Adrenal gland (tissue), 12 donors: ENCODE results near the gene EPHB1. TPM values are rescaled to one million over a fixed set of nuclear protein-coding genes. Genes with fewer than 3 reads are reported as not detected.

Source experiments
- DNase-seq, 7 donors: peaks; one replicate each; pipeline ENCODE4 v3.0.0-alpha.2; 2019 to 2020
- H3K27ac ChIP-seq, 5 donors: fragments of 200-600 bp; sonication (generic) in 4 of 5; 1 replicate in 3 of 5; 2 replicates in 2 of 5; pipeline versions ENCODE4 v1.5.1 to v1.8.0; 2016 to 2020; ENCODE audit warnings: mild to moderate bottlenecking in 1 of 5
- H3K27me3 ChIP-seq: fragments of 200-600 bp; 2 replicates; pipeline ENCODE4 v1.8.0; 2021
- H3K36me3 ChIP-seq, 2 donors: fragments of 200-600 bp; replicated peaks in 1 of 2; 1 replicate in 1 of 2; 2 replicates in 1 of 2; pipeline versions ENCODE4 v1.5.1 to v1.8.0; 2018 to 2022
- H3K4me1 ChIP-seq, 2 donors: fragments of 200-600 bp; replicated peaks in 1 of 2; 1 replicate in 1 of 2; 2 replicates in 1 of 2; pipeline versions ENCODE4 v1.5.1 to v1.8.0; 2018 to 2021
- H3K4me3 ChIP-seq, 4 donors: fragments of 200-600 bp; sonication (generic) in 3 of 4; one replicate each; pipeline ENCODE4 v1.5.1; 2016 to 2018
- H3K9me3 ChIP-seq, 3 donors: fragments of 200-600 bp; sonication (generic) in 1 of 3; replicated peaks in 1 of 3; 1 replicate in 2 of 3; 2 replicates in 1 of 3; pipeline versions ENCODE4 v1.5.1 to v1.8.0; 2016 to 2021
- POLR2A ChIP-seq, 2 donors: fragments of 450-650 bp; IDR thresholded peaks; one replicate each; pipeline ENCODE4 v1.6.1; 2017; ENCODE audit warnings: antibody characterized with exemption in 2 of 2, mild to moderate bottlenecking in 2 of 2, moderate library complexity in 1 of 2
- WGBS, 4 donors: extraction: QIAGEN DNeasy Blood & Tissue Kit in 2 of 4; methylation state at CpG; one replicate each; pipeline versions ENCODE4 v1.1.5 to v1.1.7; 2013 to 2017; 5-methylcytosine and 5-hydroxymethylcytosine counted together
- intact Hi-C, 2 donors: fragments of 100-400 bp; cut with DNase I; formaldehyde crosslinking; loops; one replicate each; pipeline versions ENCODE4 v1.14.1 to v1.15.0; 2022 to 2023
- polyA plus RNA-seq, 3 donors: library from polyadenylated mRNA; stranded (reverse); fragments of 200-250 nt in 2 of 3; fragments of 350-450 nt in 1 of 3; fragmentation: Illumina TruSeq in 1 of 3; extraction: RNeasy Lipid Tissue Mini Kit (QIAGEN cat#74804) in 1 of 3; gene quantifications; one replicate each; pipeline ENCODE4 v1.2.3, GENCODE V29; 2013 to 2014
- total RNA-seq, 9 donors: library from RNA; depleted of rRNA in 4 of 9; stranded (reverse); fragments of >200 nt in 4 of 9; fragments of 120-200 nt in 1 of 9; fragmentation: NEBNext Ultra II Directional in 1 of 9; extraction: Animal tissue kit (Norgen Biotek cat#: 25700) in 1 of 9; gene quantifications; one replicate each; pipeline versions ENCODE4 v1.1.0 to v1.2.4, GENCODE V29; 2013 to 2023
- TF ChIP-seq, protein P1 (sequence below), 6 experiments: fragments of 450-650 bp in 4 of 6; fragments of 200-600 bp in 2 of 6; sonication (generic) in 1 of 6; IDR thresholded peaks; 1 replicate in 5 of 6; 2 replicates in 1 of 6; pipeline versions ENCODE4 v1.5.1 to v1.8.0; 2016 to 2021; ENCODE audit warnings: antibody characterized with exemption in 6 of 6, mild to moderate bottlenecking in 2 of 6, moderate library complexity in 1 of 6
- donor health status: healthy with polysubstance abuse.
- donor health status: Bipolar disorder and iron deficiency.
- donor health status: DM: yes; HTN: yes; CAD: no.
- donor health status: DM: no; HTN: no; CAD: no.
- donor health status: DM: no; HTN: no; CAD: no.
- donor health status: DM: yes; HTN: yes; CAD: no.

EPHB1 gene
- total and polyA plus RNA-seq, 12 donors: 0.10 to 3.4 (median 0.98) TPM

- DNase-seq: no peak
- Histone ChIP-seq H3K36me3 (no peaks in the 10 kb centered on the region), H3K27me3 (no peaks in the 10 kb centered on the region), H3K4me3 (no peak overlapping the region), H3K9me3 (no peaks in the 10 kb centered on the region), H3K27ac (no peak overlapping the region), H3K4me1 (no peaks in the 10 kb centered on the region)
- intact Hi-C loops: no loop called here
- TF ChIP-seq POLR2A (IDR thresholded peaks at IDR 0.05): no peak
- TF ChIP-seq, protein P1, sequence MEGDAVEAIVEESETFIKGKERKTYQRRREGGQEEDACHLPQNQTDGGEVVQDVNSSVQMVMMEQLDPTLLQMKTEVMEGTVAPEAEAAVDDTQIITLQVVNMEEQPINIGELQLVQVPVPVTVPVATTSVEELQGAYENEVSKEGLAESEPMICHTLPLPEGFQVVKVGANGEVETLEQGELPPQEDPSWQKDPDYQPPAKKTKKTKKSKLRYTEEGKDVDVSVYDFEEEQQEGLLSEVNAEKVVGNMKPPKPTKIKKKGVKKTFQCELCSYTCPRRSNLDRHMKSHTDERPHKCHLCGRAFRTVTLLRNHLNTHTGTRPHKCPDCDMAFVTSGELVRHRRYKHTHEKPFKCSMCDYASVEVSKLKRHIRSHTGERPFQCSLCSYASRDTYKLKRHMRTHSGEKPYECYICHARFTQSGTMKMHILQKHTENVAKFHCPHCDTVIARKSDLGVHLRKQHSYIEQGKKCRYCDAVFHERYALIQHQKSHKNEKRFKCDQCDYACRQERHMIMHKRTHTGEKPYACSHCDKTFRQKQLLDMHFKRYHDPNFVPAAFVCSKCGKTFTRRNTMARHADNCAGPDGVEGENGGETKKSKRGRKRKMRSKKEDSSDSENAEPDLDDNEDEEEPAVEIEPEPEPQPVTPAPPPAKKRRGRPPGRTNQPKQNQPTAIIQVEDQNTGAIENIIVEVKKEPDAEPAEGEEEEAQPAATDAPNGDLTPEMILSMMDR (IDR thresholded peaks at IDR 0.05): no peak
- 74 to 88% (median 82%) methylated on average over 2 of the region's 2 CpGs for WGBS, 4 donors
Observed at GRCh38 chr3:135178566-135178965, 383.5 kb downstream of the EPHB1 start.

DNA sequence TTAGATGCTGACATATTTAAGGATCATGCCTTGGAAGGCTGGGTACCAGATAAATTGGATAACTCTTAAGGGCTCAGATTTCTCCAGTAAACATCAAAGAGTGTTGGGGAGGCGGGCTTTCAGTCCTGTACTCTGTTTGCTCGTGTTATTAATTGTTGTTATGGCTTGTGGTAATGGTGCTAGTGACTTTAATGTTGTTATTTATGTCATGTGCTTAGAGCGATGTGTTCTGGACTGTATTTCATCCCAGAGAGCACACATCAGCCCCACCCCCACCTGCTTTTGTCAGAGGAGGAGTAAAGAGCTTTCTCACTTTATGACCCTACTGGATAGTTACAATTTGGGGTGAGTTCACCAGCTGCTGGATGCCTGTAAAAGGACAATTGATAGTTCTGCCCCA is 386.3 kb downstream of the EPHB1 start:
- Histone ChIP-seq H3K4me1 (no peaks in the 10 kb centered on the region), H3K9me3 (no peaks in the 10 kb centered on the region), H3K27ac (no peak overlapping the region), H3K36me3 (no peaks in the 10 kb centered on the region), H3K4me3 (no peak overlapping the region), H3K27me3 (no peaks in the 10 kb centered on the region)
- no peak for DNase-seq
- intact Hi-C loops: no loop called here
- 63 to 76% (median 64%) methylated on average over 3 of the region's 3 CpGs for WGBS, 4 donors
- TF ChIP-seq, protein P1 (IDR thresholded peaks at IDR 0.05): no peak
- no peak for TF ChIP-seq POLR2A (IDR thresholded peaks at IDR 0.05)

DNA sequence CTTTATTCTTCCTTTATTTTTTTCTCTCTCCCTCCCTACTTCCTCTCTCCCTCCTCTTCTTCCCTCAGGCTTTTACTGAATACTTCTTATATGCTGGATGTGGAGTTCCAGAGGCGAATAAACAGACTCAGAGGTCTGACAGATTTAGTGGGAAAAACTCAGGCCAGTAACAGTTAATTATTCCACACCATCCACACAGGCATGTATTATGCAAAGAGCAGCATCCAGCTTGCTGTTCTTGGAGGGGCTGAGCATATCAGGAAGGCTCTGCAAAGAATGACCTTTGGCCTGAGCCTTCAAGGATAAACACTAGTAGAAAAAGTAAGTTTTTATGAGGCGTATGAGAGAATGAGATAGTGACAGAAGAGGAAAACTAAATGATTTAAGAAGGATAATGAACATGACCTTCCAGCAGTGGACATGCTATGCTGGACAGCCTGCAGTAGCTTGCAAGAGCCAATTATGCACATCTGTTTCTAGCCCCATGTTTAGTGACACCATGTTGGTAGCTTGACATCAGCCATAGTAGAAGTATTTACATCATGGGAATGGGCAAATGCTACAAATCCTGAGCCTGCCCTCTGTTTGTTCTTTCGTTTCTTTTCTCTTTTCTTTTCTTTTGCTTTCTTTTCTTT is 387.4 kb downstream of the EPHB1 start:
- Histone ChIP-seq H3K27me3 (no peaks in the 10 kb centered on the region), H3K9me3 (no peaks in the 10 kb centered on the region), H3K4me3 (no peak overlapping the region), H3K36me3 (no peaks in the 10 kb centered on the region), H3K4me1 (no peaks in the 10 kb centered on the region), H3K27ac (no peak overlapping the region)
- DNase-seq: no peak
- TF ChIP-seq POLR2A (IDR thresholded peaks at IDR 0.05): no peak
- TF ChIP-seq, protein P1 (IDR thresholded peaks at IDR 0.05): no peak
- intact Hi-C loops: no loop called here
- 39 to 57% (median 53%) methylated on average over 3 of the region's 3 CpGs for WGBS, 4 donors

GRCh38 chr3:135190658-135191057 is 395.6 kb downstream of the EPHB1 start:
- TF ChIP-seq, protein P1 (IDR thresholded peaks at IDR 0.05): no peak
- TF ChIP-seq POLR2A (IDR thresholded peaks at IDR 0.05): no peak
- no peaks in the 10 kb centered on the region for H3K9me3 ChIP-seq
- H3K4me1 ChIP-seq: no peaks in the 10 kb centered on the region
- intact Hi-C loops: no loop called here
- no peaks in the 10 kb centered on the region for H3K27me3 ChIP-seq
- H3K4me3 ChIP-seq: no peak overlapping the region
- 33 to 67% (median 51%) methylated on average over 2 of the region's 2 CpGs for WGBS, 4 donors
- no peak overlapping the region for H3K27ac ChIP-seq
- no peaks in the 10 kb centered on the region for H3K36me3 ChIP-seq
- DNase-seq: no peak
